Gastroesophageal sphincter (tissue), 4 donors: ENCODE data around the gene KLHL41. TPM values are rescaled to one million over a fixed set of nuclear protein-coding genes. Genes with fewer than 3 reads are reported as not detected.

Source experiments
- ATAC-seq: fragments of 150-250 bp; one replicate; pipeline ENCODE4 v1.9.1; 2016; ENCODE audit warnings: mild to moderate bottlenecking, moderate library complexity
- H3K27ac ChIP-seq, 4 donors: fragments of 200-600 bp; sonication (generic) in 3 of 4; 1 replicate in 3 of 4; 2 replicates in 1 of 4; pipeline ENCODE4 v1.5.1; 2016 to 2019
- H3K27me3 ChIP-seq: fragments of 200-600 bp; sonication (generic); one replicate; pipeline ENCODE4 v1.5.1; 2019
- H3K36me3 ChIP-seq, 2 donors: fragments of 200-600 bp; sonication (generic); one replicate each; pipeline ENCODE4 v1.5.1; 2019; ENCODE audit warnings: control low read depth in 1 of 2
- H3K4me1 ChIP-seq, 3 donors: fragments of 200-600 bp; sonication (generic); 1 replicate in 2 of 3; 2 replicates in 1 of 3; pipeline ENCODE4 v1.5.1; 2016 to 2019; ENCODE audit warnings: control low read depth in 2 of 3
- H3K4me3 ChIP-seq, 2 donors: fragments of 200-600 bp; sonication (generic); one replicate each; pipeline ENCODE4 v1.5.1; 2019; ENCODE audit warnings: mild to moderate bottlenecking in 1 of 2, moderate library complexity in 1 of 2
- H3K9me3 ChIP-seq, 3 donors: fragments of 200-600 bp; sonication (generic); one replicate each; pipeline ENCODE4 v1.5.1; 2017 to 2019; ENCODE audit warnings: control low read depth in 2 of 3
- CTCF ChIP-seq, 4 experiments: fragments of 200-600 bp in 2 of 4; fragments of 450-650 bp in 2 of 4; sonication (generic) in 1 of 4; IDR thresholded peaks; one replicate each; pipeline ENCODE4 v1.5.1; 2017 to 2019; ENCODE audit warnings: antibody characterized with exemption in 4 of 4, mild to moderate bottlenecking in 2 of 4, moderate library complexity in 2 of 4
- EP300 ChIP-seq: sonication (generic); formaldehyde crosslinking; IDR thresholded peaks from one replicate; pipeline ENCODE4 v1.6.1; 2017; ENCODE audit warnings: antibody characterized with exemption, mild to moderate bottlenecking
- POLR2A ChIP-seq, 2 donors: fragments of 450-650 bp; IDR thresholded peaks; one replicate each; pipeline ENCODE4 v1.6.1; 2017; ENCODE audit warnings: antibody characterized with exemption in 2 of 2, mild to moderate bottlenecking in 2 of 2, moderate library complexity in 1 of 2
- POLR2AphosphoS5 ChIP-seq: sonication (generic); formaldehyde crosslinking; IDR thresholded peaks from one replicate; pipeline ENCODE4 v1.6.1; 2017; ENCODE audit warnings: antibody characterized with exemption
- WGBS, 2 donors: methylation state at CpG; one replicate each; pipeline ENCODE4 v1.1.5; 2018; ENCODE audit warnings: low coverage in 1 of 2; 5-methylcytosine and 5-hydroxymethylcytosine counted together
- total RNA-seq, 4 donors: library from RNA; depleted of rRNA; stranded (reverse); fragments of >200 nt; gene quantifications; one replicate each; pipeline ENCODE4 v1.1.0, GENCODE V29; 2016

KLHL41 gene
- 10 to 100 TPM in 2 of 4 donors, 1 to 10 TPM in 1, under 1 TPM in 1; 0.69 to 16.2 (median 7.8) TPM for total RNA-seq

- 39 to 46% methylated on average over 2 to 4 of the region's 4 CpGs for WGBS, 2 donors
- Histone ChIP-seq H3K4me3 (peak within 1 kb of the TSS in 1 of 2 donors; percentile 5), H3K27ac (peak within 1 kb of the TSS; percentile 50 to 71 (median 60)), H3K27me3 (no peaks in the 10 kb centered on the region), H3K4me1 (peaks cover 0 to 48% (median 3%) of the 10 kb centered on the region in 3 donors), H3K9me3 (no peaks in the 10 kb centered on the region), H3K36me3 (peaks cover 0 to 15% of the 10 kb centered on the region in 2 donors)
- ATAC-seq, result peak; percentile 50
- TF ChIP-seq POLR2AphosphoS5 (peak; percentile 55), CTCF (IDR thresholded peaks at IDR 0.05) (no peak)
Observed at GRCh38 chr2:169509298-169509885, at the start of gene KLHL41. Gene KLHL41, plus strand, starts transcription at chr2:169509702. Its CDS starts 77 bp downstream, at chr2:169509779.

GRCh38 chr2:169461143-169461542 is 48.4 kb upstream of the KLHL41 start:
- H3K4me3 ChIP-seq, result no peak overlapping the region
- peaks cover 0 to 15% (median 0%) of the 10 kb centered on the region in 3 donors for H3K4me1 ChIP-seq
- ATAC-seq, result no peak
- TF ChIP-seq POLR2AphosphoS5 (no peak), POLR2A (IDR thresholded peaks at IDR 0.05) (no peak), EP300 (no peak), CTCF (IDR thresholded peaks at IDR 0.05) (no peak)
- no peak overlapping the region for H3K27ac ChIP-seq
- WGBS, 2 donors, result 75 to 78% methylated on average over 1 of the region's 1 CpG
- no peaks in the 10 kb centered on the region for H3K9me3 ChIP-seq
- no peaks in the 10 kb centered on the region for H3K27me3 ChIP-seq
- no peaks in the 10 kb centered on the region for H3K36me3 ChIP-seq

- no peak for ATAC-seq
- Histone ChIP-seq H3K27me3 (no peaks in the 10 kb centered on the region), H3K4me1 (peaks cover 0 to 15% (median 0%) of the 10 kb centered on the region in 3 donors), H3K27ac (peak overlapping the region in 1 of 4 donors; percentile 19), H3K4me3 (no peak overlapping the region), H3K9me3 (no peaks in the 10 kb centered on the region), H3K36me3 (no peaks in the 10 kb centered on the region)
- 19 to 22% methylated on average over 4 of the region's 4 CpGs for WGBS, 2 donors
- no peak for TF ChIP-seq POLR2A (IDR thresholded peaks at IDR 0.05)
- no peak for TF ChIP-seq EP300
- no peak for TF ChIP-seq CTCF (IDR thresholded peaks at IDR 0.05)
Observed at GRCh38 chr2:169462896-169463695, 46.4 kb upstream of the KLHL41 start.

GRCh38 chr2:169464466-169464865 is 45.0 kb upstream of the KLHL41 start:
- Histone ChIP-seq H3K4me3 (no peak overlapping the region), H3K9me3 (no peaks in the 10 kb centered on the region), H3K27ac (no peak overlapping the region), H3K4me1 (peaks cover 0 to 15% (median 0%) of the 10 kb centered on the region in 3 donors), H3K36me3 (no peaks in the 10 kb centered on the region), H3K27me3 (no peaks in the 10 kb centered on the region)
- ATAC-seq, result no peak
- WGBS, 2 donors, result 91 to 100% methylated on average over 1 of the region's 1 CpG
- TF ChIP-seq CTCF (IDR thresholded peaks at IDR 0.05) (no peak), POLR2AphosphoS5 (no peak), EP300 (no peak), POLR2A (IDR thresholded peaks at IDR 0.05) (no peak)

GRCh38 chr2:169464882-169465281 is 44.6 kb upstream of the KLHL41 start:
- TF ChIP-seq POLR2A (IDR thresholded peaks at IDR 0.05) (no peak), POLR2AphosphoS5 (no peak), CTCF (IDR thresholded peaks at IDR 0.05) (no peak), EP300 (no peak)
- no peak for ATAC-seq
- no peak overlapping the region for H3K4me3 ChIP-seq
- H3K9me3 ChIP-seq, result no peaks in the 10 kb centered on the region
- H3K27ac ChIP-seq, result no peak overlapping the region
- WGBS, 2 donors, result 35 to 48% methylated on average over 2 of the region's 2 CpGs
- H3K36me3 ChIP-seq, result no peaks in the 10 kb centered on the region
- H3K27me3 ChIP-seq, result no peaks in the 10 kb centered on the region
- H3K4me1 ChIP-seq, result peaks cover 0 to 15% (median 0%) of the 10 kb centered on the region in 3 donors
